GM19043 (cell line): ENCODE measurements around the gene KRT1.

ENCODE experiments used
- ATAC-seq: cut with Tn5 transposase; IDR thresholded peaks from one replicate; pipeline ENCODE4 v1.9.1; 2021; ENCODE audit warnings: low read depth; ENCODE audit not compliant: unreplicated experiment

Gene KRT1

DNA sequence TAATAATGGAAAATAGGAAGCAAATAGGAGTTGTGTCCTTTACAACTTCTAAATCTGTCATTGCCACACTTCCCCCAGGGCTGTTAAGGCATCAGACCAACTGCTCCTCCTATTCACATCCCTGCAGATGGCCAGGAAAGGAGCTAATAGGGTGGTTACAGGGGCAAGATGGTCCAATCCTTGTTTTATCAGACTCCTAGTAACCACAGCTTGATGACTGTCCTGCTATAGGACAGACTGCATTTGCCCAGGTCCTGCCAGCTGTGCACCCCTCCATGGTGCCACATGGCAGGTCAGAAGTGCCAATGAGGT, 17.3 kb downstream of the KRT1 start:
- no peak for ATAC-seq

GRCh38 chr12:52662093-52662917, 17.9 kb downstream of the KRT1 start:
- no peak for ATAC-seq

DNA sequence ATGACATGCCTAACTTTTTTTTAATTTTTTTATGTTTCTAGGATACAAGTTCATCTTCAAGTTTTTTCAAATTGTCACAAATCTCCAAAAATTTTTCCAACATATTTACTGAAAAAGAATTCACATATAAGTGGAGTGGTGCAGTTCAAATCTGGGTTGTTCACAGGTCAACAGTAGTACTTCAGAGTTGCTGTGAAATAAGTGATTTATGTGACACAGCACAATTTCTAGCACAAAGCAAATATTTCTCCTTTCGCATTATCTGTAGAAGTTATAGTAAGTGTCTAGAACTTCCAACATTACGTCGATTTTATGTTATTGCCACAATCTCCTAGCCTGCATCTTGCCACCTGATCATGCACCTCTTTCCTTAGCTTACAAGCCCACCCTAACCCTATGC, 18.5 kb downstream of the KRT1 start:
- no peak for ATAC-seq

GRCh38 chr12:52660934-52661499, 19.2 kb downstream of the KRT1 start:
- ATAC-seq: no peak

DNA sequence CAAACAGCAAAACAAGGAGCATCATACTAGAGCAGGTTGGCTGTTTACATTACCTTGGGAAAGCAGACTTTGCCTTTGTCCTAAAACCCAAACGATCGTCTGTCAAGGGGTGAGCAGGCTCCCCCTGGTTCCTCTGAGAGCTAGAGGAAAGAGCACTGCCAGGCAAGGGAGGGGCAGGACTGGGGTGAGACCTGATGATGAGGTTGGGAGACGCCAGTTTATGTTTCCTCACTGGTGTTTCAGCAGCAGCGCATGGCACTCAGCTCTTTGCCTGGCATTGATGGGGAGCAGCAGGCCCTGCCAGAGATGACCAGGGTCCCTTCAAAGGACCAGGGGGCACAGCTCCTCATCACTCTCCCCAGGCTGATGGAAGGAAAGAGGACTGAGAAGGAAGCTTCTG, 20.3 kb downstream of the KRT1 start:
- no peak for ATAC-seq

DNA sequence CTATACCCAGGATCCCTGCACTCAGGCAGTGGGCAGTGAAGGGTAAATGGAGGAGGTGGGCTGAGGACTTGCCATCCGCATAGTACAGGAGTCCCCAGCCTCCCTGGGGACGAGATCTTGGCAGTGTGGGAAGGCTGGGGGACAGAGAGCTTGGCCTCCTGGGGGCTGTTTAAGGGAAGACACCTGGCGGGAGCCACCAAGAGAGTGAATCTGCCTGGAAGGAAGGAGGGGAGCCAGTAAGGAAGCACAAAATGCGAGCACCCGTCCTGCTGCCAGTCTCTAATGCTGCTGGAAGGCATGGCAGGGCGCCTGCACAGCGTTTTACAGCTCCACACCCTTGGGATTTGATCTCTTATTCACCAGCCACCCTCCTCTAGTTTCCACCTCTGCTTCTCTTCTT, 20.8 kb downstream of the KRT1 start:
- ATAC-seq: no peak

DNA sequence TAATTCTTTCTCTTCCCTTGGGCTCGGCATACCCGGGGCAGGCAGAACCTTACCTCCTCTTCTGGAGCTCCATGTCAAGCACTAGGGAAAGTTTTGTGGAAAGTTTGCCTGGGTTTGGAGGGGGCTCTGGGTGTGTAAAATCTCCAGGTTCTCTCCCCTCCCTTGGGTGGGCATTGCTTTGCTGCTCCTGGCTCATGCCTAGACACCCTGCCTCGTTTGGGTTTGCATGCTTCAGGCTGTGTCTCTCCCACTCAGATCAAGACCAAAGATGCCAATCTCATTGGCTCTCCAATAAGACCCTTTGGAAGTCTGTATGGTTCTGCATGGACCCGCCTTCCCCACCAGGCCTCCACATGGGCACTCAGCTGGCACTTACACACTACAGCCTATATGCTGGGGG, 22.0 kb downstream of the KRT1 start:
- no peak for ATAC-seq

- no peak for ATAC-seq
Measured at GRCh38 chr12:52657250-52657902, 22.8 kb downstream of the KRT1 start.

- ATAC-seq: no peak
Measured at GRCh38 chr12:52656616-52657015, 23.6 kb downstream of the KRT1 start.

DNA sequence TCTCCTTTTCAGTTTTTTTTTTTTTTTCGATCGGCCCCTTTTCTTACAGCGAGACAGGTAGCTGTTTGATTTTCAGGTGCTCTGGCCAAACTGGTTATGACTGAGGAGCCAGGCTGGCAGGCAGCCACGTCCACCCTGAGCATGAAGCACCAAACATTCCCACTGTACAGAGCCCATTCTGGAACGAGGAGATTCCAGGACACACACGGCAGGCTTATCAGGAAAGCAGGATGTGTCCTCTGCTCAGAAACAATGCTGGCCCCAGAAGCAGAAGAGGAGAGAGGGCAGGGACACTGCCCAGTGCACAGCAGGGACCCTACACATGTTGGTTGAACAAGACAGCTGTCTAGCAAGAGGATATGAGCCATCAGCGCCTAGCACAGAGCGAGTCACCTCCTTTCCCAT, 24.5 kb downstream of the KRT1 start:
- ATAC-seq: no peak

GRCh38 chr12:52655251-52655650, 25.0 kb downstream of the KRT1 start:
- ATAC-seq: no peak

DNA sequence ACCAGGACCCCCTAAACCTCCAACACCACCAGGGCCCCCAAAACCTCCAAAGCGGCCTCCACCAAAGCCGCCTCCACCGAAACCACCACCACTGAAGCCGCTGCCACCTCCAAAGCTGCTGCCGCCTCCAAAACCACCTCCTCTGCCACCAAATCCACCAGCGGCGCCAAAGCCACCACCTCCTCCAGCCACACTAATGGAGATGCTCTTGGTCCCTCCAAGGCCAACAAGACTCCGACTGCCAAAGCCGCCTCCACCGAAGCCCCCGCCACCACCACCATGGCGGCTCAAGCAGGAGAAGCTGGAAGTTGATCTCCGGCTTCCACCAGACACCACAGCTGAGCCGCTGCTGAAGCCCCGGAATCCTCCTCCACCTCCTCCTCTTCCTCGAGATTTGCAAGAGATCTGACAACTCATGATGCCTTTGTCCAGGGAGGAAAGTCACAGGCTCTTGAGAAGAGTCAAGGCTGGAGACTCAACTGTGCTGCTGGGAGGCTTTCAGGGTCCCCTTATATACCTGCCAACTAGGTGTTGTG, 28.4 kb downstream of the KRT1 start, which contains the start of gene KRT2:
Gene KRT2 (minus strand): TSS at position 486 of the 536 bp plus-strand sequence. CDS start 69 bp downstream, at position 417.
- no peak for ATAC-seq

- ATAC-seq: no peak
Measured at GRCh38 chr12:52650520-52651081, 29.6 kb downstream of the KRT1 start.

DNA sequence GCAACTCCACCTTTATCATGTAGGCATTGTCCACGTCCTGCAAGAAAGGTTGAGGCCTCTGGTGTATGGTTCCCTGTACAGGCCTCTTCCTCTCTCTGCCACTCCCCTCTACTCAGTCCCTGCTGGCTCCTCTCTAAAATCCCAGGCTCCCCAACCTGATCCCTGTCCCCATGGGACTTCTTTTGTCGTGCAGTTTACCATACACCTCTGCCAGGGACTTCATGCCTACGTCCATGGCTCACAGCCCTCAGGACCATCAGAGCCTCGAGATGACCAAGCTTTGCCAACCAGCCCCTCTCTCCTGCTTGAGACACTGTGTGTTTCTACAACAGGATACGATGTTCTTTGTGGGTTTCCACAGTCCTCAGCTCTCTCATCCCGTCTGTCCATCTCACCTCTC, 31.1 kb downstream of the KRT1 start:
- no peak for ATAC-seq

GRCh38 chr12:52648012-52648550, 32.1 kb downstream of the KRT1 start:
- no peak for ATAC-seq

DNA sequence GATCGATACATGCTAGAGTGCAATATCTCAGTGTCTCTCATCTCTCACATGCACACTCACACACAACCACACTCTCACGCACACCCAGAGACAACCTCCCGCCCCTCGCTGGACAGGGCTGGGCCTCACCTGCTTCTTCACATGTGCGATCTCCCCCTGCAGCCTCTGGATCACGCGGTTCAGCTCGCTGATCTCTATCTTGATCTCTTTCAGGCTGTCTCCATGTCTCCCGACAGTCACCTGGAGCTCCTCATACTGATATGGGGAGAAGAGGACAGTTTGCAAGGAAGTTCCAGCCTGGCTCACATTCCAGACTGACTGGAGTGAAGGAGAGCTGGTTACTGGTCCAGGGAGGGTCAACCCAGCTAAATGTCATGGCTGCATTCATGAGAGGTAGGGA, 32.6 kb downstream of the KRT1 start:
- ATAC-seq: no peak

- no peak for ATAC-seq
Measured at GRCh38 chr12:52646613-52647012, 33.6 kb downstream of the KRT1 start.

- no peak for ATAC-seq
Measured at GRCh38 chr12:52645982-52646381, 34.2 kb downstream of the KRT1 start.

GRCh38 chr12:52645120-52645761, 35.0 kb downstream of the KRT1 start:
- ATAC-seq: no peak

DNA sequence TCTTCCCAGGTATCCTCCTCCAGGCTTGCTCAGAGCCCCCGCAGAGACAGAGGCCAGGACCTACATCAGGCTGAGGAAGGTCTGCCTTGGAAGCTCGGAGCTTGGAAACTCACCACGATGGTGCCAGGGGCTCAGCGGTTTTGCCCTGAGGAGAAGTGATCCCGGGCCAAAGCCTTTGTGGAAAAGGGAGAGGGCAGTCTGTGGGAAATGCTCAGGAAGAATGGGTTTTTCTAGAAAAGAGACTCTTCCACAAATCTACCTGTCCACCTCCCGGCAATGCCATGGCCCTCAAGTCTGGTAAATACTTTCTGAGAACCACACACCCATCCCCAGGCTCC, 36.2 kb downstream of the KRT1 start:
- no peak for ATAC-seq
